ENCODE measurements around the gene PTPRM. TPM values are rescaled to one million over a fixed set of nuclear protein-coding genes. Genes with fewer than 3 reads are reported as not detected.

Gene PTPRM
- total RNA-seq, 1 donor from 2014 or later: 257 TPM

DNA sequence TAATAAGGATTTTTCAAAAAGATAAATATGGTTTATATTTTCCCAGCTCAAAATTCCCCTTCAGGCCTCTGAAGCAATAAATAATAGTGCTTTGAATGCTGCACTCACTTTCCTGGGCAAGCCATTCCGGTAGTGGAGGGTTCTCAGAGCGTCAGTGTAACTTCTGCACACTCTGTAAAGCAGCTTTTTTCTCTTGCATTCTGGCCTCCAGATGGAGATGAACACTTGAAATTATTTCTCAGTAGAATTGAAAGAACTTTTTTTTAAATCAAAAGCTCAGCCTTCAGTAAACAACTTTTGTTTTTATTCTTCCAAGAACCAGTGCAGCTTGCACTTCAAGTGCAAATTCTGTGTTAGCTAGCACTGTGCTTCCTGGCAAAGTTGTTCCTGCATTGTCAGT is 761.0 kb downstream of the PTPRM start:
- intact Hi-C loops (cut with DNase I): no loop called here

DNA sequence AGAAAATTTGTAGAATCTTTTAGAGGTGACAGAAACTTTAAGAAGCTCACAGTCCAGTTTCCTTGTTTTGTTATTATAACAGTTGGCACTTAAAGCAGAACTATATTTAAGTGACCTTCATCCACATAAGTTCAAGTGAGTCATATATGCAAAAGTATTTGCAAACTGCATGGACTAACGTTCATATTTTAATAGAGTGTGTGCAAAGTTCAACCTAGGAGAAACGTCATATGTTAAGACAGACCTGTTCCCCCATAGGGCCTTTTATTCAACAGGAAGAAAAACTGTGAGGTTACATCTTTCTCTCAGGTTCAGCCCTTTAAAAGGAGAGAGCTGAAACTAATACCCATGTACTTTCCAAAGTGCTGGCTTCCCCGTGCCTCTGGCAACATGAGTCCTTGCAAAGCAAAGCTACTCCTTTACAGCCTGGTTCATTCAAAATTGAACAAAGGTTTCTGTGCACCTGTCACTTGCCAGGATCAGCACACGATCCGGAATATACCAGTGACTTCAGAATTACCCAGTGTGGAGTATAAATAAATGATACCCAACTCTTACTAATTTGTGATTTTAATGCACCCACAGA is 762.2 kb downstream of the PTPRM start:
- no peaks in the 10 kb centered on the region for H3K36me3 ChIP-seq
- H3K9me3 ChIP-seq: no peaks in the 10 kb centered on the region
- TF ChIP-seq, protein P1, sequence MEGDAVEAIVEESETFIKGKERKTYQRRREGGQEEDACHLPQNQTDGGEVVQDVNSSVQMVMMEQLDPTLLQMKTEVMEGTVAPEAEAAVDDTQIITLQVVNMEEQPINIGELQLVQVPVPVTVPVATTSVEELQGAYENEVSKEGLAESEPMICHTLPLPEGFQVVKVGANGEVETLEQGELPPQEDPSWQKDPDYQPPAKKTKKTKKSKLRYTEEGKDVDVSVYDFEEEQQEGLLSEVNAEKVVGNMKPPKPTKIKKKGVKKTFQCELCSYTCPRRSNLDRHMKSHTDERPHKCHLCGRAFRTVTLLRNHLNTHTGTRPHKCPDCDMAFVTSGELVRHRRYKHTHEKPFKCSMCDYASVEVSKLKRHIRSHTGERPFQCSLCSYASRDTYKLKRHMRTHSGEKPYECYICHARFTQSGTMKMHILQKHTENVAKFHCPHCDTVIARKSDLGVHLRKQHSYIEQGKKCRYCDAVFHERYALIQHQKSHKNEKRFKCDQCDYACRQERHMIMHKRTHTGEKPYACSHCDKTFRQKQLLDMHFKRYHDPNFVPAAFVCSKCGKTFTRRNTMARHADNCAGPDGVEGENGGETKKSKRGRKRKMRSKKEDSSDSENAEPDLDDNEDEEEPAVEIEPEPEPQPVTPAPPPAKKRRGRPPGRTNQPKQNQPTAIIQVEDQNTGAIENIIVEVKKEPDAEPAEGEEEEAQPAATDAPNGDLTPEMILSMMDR (IDR thresholded peaks at IDR 0.05): no peak
- H3K27me3 ChIP-seq: no peaks in the 10 kb centered on the region
- no peak overlapping the region for H3K4me3 ChIP-seq
- H3K27ac ChIP-seq: no peak overlapping the region
- intact Hi-C loops (cut with DNase I): no loop called here
- no peak for DNase-seq (ENCODE audit: low spot score in 2 of 2)
- H3K4me1 ChIP-seq: peaks cover 7 to 13% of the 10 kb centered on the region in 2 donors

More for the DNA sequence above, 761.0 kb downstream of the PTPRM start:
- TF ChIP-seq, protein P1 (IDR thresholded peaks at IDR 0.05): no peak
- H3K27ac ChIP-seq: peak overlapping the region; percentile 5 to 12
- no peaks in the 10 kb centered on the region for H3K36me3 ChIP-seq
- H3K9me3 ChIP-seq: no peaks in the 10 kb centered on the region
- DNase-seq (ENCODE audit: low spot score in 2 of 2): no peak
- no peak overlapping the region for H3K4me3 ChIP-seq
- H3K4me1 ChIP-seq: peaks cover 7 to 13% of the 10 kb centered on the region in 2 donors
- H3K27me3 ChIP-seq: no peaks in the 10 kb centered on the region

DNA sequence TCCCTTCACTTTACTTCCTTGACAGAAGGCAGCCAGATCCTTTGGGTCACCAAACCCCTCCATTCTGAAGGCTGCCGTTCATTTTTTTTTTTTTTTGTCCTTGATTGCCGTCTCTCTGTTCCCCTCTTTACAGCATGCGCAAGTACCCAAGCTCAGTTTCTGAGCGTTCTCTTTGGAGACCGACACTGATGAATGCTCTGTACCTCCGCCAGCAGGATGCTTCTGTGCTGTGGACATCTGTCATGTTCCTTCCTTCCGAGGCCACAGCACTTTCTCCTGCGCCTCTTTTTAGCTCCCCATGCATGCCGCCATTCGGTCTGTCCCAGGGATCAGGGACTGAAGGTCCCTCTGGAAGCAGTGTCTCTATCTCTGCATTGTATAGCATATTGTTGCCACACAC is 763.5 kb downstream of the PTPRM start:
- H3K36me3 ChIP-seq: no peaks in the 10 kb centered on the region
- H3K27me3 ChIP-seq: no peaks in the 10 kb centered on the region
- peaks cover 7 to 13% of the 10 kb centered on the region in 2 donors for H3K4me1 ChIP-seq
- no peak overlapping the region for H3K4me3 ChIP-seq
- intact Hi-C loops (cut with DNase I): no loop called here
- TF ChIP-seq, protein P1 (IDR thresholded peaks at IDR 0.05): no peak
- no peak overlapping the region for H3K27ac ChIP-seq
- DNase-seq (ENCODE audit: low spot score in 2 of 2): no peak
- no peaks in the 10 kb centered on the region for H3K9me3 ChIP-seq

DNA sequence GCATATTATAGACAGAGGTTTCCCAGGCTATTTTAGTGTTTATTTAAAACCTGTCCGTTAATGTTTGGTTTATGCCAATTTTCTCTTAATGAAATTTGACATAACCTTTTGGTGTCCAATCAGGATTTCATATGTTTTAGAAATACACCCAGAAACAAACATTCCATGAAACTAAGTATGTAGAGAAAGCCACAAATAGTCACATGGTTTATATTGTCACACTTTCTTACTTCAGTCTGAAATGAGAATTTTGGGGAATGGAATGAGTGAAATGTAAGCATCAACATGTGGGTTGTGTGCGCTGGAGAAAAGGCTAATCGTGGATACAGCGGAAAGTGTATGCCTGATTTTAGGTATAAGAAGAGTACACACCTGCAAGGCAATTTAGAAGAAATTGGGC is 765.2 kb downstream of the PTPRM start:
- peaks cover 7 to 13% of the 10 kb centered on the region in 2 donors for H3K4me1 ChIP-seq
- intact Hi-C loops (cut with DNase I): no loop called here
- no peak for DNase-seq (ENCODE audit: low spot score in 2 of 2)
- no peak overlapping the region for H3K27ac ChIP-seq
- H3K9me3 ChIP-seq: no peaks in the 10 kb centered on the region
- TF ChIP-seq, protein P1 (IDR thresholded peaks at IDR 0.05): no peak
- H3K4me3 ChIP-seq: no peak overlapping the region
- H3K27me3 ChIP-seq: no peaks in the 10 kb centered on the region
- no peaks in the 10 kb centered on the region for H3K36me3 ChIP-seq

DNA sequence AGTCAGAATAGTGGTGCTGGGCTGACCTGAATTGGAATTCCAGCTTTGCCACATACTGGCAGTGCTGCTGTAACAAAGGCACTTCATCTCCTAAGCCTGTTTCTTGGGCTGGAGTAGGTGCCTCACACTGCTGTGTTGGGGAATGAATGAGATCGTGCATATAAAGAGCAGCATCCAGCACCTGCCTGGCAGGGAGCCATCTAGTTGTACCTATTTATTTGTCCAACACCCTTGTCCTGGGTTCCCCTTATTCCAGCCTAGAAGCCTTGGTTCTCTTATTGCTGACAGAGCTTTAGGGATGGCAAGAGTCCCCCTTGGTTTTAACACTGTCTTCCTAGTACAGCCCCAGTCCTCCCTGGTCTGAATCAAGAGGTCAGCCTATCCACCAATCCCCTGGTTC is 766.8 kb downstream of the PTPRM start:
- Histone ChIP-seq H3K27ac (no peak overlapping the region), H3K4me1 (peaks cover 0 to 6% of the 10 kb centered on the region in 2 donors), H3K9me3 (no peaks in the 10 kb centered on the region), H3K4me3 (no peak overlapping the region), H3K27me3 (no peaks in the 10 kb centered on the region), H3K36me3 (no peaks in the 10 kb centered on the region)
- intact Hi-C loops (cut with DNase I): no loop called here
- TF ChIP-seq, protein P1 (IDR thresholded peaks at IDR 0.05): no peak
- no peak for DNase-seq (ENCODE audit: low spot score in 2 of 2)

DNA sequence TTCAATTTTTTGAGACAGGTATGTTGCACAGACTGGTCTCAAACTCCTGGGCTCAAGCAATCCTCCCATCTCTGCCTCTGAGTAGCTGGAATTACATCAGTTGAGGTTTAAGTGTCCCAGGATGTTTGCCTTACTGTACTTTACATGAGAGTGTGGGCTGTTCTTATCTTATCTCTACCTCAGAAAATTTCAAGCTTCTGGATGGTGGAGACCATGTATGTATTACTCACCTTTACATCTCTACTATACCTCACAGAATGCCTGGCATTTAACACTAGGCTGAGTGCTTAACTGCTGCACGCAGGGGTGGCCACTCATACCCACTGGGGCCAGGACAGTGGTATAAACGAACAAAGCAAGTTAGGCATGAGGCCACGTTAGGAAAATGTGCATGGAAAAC is 770.1 kb downstream of the PTPRM start:
- intact Hi-C loops (cut with DNase I): no loop called here
- no peak overlapping the region for H3K27ac ChIP-seq
- TF ChIP-seq, protein P1 (IDR thresholded peaks at IDR 0.05): no peak

More for the DNA sequence above, 770.1 kb downstream of the PTPRM start:
- H3K36me3 ChIP-seq: no peaks in the 10 kb centered on the region
- no peaks in the 10 kb centered on the region for H3K27me3 ChIP-seq
- H3K9me3 ChIP-seq: no peaks in the 10 kb centered on the region
- DNase-seq (ENCODE audit: low spot score in 2 of 2): no peak
- H3K4me3 ChIP-seq: no peak overlapping the region
- peaks cover 7 to 32% of the 10 kb centered on the region in 2 donors for H3K4me1 ChIP-seq

All from ascending aorta (tissue), 2 donors.